Erythroblast (primary cell): ENCODE data around the gene TMEM164.

Source experiments
- DNase-seq, 2 experiments: peaks; one replicate each; lab custom pipeline; 2025; lab: John Stamatoyannopoulos, UW
- GATA1 ChIP-seq: IDR thresholded peaks from 2 replicates; pipeline ENCODE4 v1.6.1; 2011; ENCODE audit warnings: low read depth, mild to moderate bottlenecking, control low read depth, low read length, moderate library complexity
- POLR2A ChIP-seq: IDR thresholded peaks from 2 replicates; pipeline ENCODE4 v1.6.1; 2011; ENCODE audit warnings: mild to moderate bottlenecking, low read length

Gene TMEM164

GRCh38 chrX:110194977-110195376 is 192.1 kb downstream of the TMEM164 start:
- DNase-seq = no peak
- no peak for TF ChIP-seq POLR2A
- no peak for TF ChIP-seq GATA1

- TF ChIP-seq POLR2A (no peak), GATA1 (no peak)
- no peak for DNase-seq
Measured at GRCh38 chrX:110201799-110202198, 198.9 kb downstream of the TMEM164 start.

- TF ChIP-seq GATA1 (no peak), POLR2A (no peak)
- no peak for DNase-seq
Measured at GRCh38 chrX:110204986-110205385, 202.1 kb downstream of the TMEM164 start.

GRCh38 chrX:110208092-110208491 is 205.2 kb downstream of the TMEM164 start:
- TF ChIP-seq GATA1 (no peak), POLR2A (no peak)
- no peak for DNase-seq

GRCh38 chrX:110210417-110211139 is 207.7 kb downstream of the TMEM164 start:
- DNase-seq = peak in 1 of 2 experiments; percentile 5
- TF ChIP-seq POLR2A (no peak), GATA1 (no peak)

GRCh38 chrX:110211340-110211739 is 208.4 kb downstream of the TMEM164 start:
- TF ChIP-seq GATA1 (no peak), POLR2A (no peak)
- DNase-seq = no peak

GRCh38 chrX:110212299-110212698 is 209.4 kb downstream of the TMEM164 start:
- no peak for TF ChIP-seq GATA1
- TF ChIP-seq POLR2A = no peak

GRCh38 chrX:110213183-110213582 is 210.3 kb downstream of the TMEM164 start:
- TF ChIP-seq POLR2A (no peak), GATA1 (no peak)

More at GRCh38 chrX:110212299-110212698, 209.4 kb downstream of the TMEM164 start:
- DNase-seq = no peak

GRCh38 chrX:110214684-110215083 is 211.8 kb downstream of the TMEM164 start:
- no peak for TF ChIP-seq POLR2A
- no peak for TF ChIP-seq GATA1
- no peak for DNase-seq

More at GRCh38 chrX:110213183-110213582, 210.3 kb downstream of the TMEM164 start:
- DNase-seq = no peak

- TF ChIP-seq GATA1 = no peak
- no peak for TF ChIP-seq POLR2A
- no peak for DNase-seq
Measured at GRCh38 chrX:110215411-110215810, 212.5 kb downstream of the TMEM164 start.

GRCh38 chrX:110216027-110216426 is 213.1 kb downstream of the TMEM164 start:
- DNase-seq = no peak
- TF ChIP-seq GATA1 (no peak), POLR2A (no peak)

- peak in 1 of 2 experiments; percentile 12 for DNase-seq
- TF ChIP-seq POLR2A = no peak
- no peak for TF ChIP-seq GATA1
Measured at GRCh38 chrX:110218591-110218990, 215.7 kb downstream of the TMEM164 start.

GRCh38 chrX:110219920-110220319 is 217.0 kb downstream of the TMEM164 start:
- TF ChIP-seq GATA1 (no peak), POLR2A (no peak)
- DNase-seq = peak; percentile 24 to 49

GRCh38 chrX:110222497-110223257 is 219.8 kb downstream of the TMEM164 start:
- no peak for TF ChIP-seq POLR2A
- no peak for TF ChIP-seq GATA1
- DNase-seq = no peak
